ENCODE measurements around the gene DUSP22.

Gene DUSP22

DNA sequence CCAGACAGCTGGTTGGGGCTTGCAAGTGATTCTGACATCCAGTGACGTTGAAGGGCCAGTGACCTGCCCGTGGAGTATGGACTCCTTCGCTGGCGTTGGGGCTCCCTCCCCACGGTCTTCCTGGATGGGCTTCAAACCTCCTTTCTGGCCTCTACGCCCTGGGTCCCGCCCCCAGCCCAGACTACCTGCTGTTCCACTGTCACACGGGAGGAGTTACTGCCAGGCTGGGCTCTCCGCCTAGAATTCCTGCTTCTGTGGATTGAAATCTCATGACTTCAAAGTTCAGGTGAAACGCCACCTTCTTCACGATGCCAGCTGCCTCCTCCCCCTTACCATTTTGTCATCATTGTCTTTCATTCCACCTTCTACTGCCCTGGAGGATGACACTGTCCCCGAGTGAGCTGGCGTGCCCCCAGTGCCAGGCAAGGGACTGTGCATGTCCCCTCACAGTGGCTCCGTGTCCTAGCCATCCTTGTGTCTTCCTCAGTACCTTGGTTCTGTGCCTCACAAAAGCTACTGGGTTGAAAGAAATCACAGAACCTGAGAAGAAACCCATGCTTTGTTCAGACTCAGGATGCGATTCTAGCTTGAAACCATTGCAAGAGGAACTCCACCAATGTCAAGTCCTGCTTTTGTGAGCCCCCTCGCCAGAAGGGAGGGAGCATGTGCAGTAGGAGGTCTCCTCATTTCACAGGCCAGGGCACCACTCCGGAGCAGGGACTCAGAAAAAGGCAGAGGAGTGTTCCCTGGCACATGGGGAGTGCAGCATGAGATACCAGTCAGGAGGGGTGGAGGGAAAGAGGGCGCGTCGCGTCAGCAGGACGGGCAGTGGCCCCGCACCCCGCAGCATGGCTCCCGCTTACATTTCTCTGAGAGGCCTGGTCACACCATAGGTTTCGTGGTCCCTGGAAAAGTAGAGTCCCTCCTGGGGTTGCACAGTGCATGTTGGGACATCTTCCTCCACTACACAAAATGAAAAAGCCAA lies 88.2 kb downstream of the DUSP22 start:
- DNase-seq (ENCODE audit: low spot score): no peak

DNA sequence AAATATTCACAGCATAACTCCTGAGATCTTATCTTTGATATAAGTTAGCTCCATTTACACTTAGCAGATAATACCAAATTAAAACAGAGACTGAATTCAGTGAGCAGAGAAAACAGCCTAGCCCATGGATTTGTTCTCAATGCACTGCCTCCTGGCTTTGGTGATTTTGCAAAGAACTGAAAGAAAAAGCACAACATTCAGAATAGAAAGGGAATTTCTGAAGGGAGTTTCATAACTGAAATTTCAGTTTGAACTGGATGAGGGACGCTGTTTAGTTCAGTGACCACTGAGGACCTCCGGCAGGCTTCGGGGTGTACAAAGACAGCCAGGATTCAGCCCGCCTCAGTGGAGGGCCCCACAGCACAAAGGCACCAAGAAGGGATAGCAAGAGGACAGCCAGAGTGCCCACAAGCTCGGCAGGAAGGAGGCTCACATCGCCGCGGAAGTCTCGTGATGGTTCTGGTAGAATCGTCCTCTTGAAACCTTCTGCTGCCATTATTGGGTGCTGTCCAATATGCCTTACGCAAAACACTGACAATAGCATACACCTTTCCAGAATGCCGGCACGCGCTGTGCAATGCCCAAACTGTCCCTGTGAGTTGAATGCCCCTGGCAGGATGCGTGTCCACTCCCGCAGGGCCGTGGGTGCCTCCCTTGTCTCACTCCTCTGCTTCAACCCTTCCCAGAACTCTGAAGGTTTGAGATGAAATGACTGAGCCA lies 89.6 kb downstream of the DUSP22 start:
- no peak for DNase-seq (ENCODE audit: low spot score)

DNA sequence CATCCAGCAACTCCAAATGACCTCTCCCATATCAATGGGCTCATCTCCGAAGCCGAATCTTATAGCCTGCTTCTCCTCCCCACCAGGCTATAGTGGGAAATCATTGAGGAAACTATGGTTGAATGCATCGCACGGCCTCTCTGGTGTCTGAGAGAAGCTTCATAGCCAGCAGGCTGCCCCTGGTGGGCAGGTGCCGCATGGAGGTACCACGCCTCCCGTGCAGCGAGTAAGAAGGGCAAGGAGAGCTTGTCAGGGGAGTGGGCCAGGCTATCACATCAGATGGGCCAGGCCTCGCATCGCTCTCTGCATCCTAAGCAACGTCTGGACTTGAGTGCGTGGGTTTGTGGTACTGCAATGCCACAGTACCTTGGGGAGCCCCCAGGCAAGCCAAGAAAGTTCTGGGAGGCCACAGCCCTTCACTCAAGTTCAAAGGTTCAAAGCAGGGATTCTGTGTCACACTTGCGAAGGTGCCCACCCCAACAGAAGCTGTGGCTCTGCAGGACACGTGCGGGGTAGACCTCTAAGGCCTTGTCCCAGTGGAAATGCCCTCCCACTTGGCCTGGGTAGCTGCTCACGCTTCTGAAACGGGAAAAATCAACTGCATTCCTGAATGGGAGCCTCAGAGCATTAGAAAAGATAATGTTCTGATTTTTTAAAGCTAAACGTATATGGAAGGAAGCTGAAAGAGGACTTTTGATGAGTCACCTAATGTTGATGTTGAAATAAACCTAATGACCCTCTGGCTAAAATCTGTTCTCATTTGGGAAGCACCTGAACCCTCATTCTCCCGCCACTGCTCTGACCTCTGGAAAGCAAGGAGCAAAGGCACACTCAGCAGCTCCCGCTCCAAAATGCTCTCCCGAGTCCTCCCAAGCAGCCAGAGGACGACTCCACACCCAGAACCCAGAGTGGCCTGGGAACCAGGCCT lies 90.9 kb downstream of the DUSP22 start:
- DNase-seq (ENCODE audit: low spot score): no peak

DNA sequence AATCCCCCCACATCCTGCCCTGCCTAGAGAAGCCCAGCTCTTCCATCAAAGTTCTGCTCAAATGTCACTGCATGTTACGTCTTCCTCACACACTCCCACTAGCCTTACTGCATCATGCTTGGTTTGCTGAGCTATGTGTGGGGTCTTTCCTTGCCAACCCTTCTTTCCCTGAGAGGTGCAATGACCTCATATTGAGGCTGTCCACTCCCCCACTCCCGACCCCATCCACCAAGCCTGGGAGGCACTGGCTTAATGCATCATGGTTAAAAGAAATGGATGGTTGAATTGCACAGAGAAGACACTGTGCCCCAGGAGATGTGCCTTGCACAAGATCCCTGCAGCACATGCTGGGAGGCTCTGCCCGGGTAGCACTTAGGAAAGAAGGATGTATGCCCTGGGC lies 91.6 kb downstream of the DUSP22 start:
- no peak for DNase-seq (ENCODE audit: low spot score)

DNA sequence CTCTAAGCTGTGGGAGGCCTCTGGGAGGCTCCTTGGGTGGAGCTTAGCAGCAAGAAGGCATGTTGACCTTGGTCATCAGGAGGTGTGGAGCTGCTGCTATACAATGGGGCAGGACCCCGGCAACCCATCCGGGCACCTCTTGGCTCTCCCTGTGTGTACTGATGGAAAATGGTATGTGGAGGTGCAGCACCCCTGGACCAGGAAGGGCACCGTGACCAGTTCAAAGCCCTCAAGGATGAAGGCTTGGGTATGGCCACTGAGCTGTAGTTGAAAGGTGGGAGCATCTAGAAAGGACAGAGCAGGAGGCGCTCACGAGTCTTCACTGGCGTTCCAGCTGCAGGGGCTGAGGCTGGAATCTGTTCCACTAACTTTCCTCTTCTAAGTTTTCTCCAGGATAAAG lies 92.6 kb downstream of the DUSP22 start:
- DNase-seq (ENCODE audit: low spot score): no peak

DNA sequence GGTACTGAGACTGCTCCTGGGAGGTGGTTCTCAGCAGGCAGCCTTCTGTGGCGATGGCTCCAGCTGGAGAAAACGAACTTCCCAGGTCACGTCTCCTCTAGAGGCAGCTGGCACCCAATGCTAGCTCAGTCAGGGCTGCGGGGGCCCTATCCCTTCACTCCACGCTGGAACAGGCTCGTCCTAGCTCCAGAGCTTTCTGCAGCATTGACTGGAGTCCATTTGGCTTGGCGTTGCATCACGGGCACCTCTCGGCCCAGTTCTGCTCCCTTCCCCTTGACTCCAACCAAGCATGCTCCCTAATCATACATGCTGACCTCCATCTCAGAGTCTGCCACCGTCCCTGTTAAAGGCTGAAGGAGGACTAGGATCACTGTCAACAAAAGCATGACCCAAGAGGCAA lies 93.3 kb downstream of the DUSP22 start:
- no peak for DNase-seq (ENCODE audit: low spot score)

DNA sequence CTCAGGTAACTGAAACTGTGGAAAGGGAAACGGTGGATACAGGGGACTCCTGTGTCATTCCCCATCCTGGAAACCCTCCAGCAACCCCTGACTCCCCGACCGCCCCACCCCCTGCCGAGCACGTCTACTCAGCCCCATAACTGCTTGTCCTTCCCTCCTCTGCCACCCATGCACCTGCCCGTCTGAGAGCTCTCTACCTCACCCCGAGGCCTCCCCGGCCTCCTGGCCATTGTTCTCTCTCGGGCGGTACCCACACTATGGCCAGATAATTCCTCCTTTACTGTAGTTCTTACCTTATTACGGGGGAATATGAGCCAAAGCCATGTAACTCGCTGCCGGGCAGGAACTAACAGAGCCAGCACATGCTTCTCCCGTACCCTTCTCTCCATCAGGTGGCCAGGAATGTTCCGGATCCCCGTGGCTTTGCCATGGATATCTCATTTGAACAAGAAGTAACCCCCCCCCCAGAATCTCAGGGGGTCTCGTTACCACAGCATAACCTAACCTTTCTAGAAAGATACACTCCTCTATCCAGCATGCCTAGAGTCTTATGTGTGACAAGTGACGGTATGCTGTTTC lies 94.5 kb downstream of the DUSP22 start:
- no peak for DNase-seq (ENCODE audit: low spot score)

DNA sequence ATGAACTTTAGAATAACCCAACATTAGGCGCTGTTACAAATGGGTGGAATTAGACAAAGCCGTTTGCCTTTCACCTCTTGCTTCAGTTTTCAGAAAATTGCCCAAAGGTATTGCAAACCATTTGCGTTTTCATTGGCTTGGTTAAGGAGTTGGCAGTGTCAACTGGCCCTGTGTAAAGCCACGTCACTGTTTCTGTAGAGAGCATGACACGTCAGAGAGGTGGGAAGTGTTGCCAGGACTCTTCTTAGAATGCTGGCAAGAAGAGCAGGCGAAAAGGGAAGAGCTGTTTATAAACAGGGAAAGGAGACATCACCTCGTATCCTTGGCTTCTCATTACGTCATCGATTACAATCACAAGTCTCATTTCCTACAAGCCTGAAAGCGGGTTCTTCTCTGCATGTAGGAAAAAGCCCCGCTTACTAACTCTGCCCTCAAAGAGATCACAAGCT lies 95.0 kb downstream of the DUSP22 start:
- DNase-seq (ENCODE audit: low spot score): peak; percentile 19

DNA sequence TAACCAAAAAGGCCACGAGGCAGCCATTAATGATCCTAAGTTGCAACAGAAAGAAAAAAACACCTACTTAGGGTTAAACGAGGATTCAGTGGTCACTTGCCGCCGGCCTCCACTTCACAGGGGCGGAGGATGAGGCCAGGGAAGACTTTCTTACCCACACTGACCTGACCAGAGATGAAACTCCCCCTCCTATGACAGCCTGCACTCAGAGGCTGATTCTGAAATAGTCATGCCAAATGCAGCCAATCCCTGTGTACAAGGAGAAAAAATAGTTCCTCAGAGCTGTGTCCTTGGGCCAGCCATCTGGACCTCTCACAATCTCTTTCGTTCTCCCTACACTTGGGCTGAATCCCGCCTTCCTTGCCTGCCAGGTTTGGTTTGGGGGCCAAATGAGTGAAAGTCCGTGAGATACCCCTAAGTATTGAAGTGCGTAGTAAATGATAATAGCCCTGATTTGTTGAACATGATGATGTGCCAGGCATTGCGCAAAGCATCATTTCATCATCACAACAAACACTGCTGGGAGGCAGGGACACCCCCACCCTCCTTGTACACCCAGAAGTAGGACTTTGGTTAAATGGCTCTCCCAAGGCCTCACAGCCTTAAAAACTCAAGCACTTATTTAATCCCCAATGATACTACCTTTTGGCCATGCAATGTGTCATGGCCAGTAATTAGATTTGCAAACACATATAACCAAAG lies 96.1 kb downstream of the DUSP22 start:
- peak; percentile 25 for DNase-seq (ENCODE audit: low spot score)

DNA sequence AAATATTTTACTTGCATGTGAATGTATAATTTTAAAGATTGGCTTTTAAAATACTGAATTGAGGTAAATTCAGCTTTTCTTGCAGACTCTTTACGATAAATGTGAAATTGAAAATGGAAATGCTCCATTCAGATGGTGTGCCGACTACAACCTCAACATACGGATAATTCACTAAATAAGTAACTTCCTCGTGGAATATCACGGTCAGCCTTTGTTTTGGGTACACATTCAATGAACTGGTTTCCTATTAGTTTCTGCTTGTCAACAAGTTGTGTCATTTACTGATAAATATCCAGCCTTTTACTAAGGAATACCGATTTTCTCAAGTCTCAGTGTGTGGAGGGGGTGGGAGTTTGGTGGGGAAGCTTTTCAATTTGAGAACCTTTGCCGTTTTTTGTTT lies 96.9 kb downstream of the DUSP22 start:
- no peak for DNase-seq (ENCODE audit: low spot score)

DNA sequence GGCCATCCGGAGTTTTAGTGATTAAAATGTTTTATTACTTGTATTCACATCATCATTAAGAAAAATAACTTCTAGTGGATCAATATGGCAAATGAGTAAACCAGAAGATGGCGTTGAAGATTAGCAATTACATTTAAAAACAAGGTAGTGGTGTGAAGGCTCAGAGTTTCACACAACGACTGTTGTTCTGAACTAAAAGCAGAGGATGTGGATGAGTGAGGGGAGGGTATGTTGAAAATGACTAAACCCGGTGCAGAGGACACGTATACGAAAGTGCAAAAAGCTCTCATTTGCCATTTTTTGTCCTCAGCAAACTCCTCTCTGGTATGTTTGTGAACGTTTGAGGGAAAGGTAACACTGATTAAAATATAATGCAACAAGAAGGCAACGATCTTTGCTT lies 97.3 kb downstream of the DUSP22 start:
- no peak for DNase-seq (ENCODE audit: low spot score)

DNA sequence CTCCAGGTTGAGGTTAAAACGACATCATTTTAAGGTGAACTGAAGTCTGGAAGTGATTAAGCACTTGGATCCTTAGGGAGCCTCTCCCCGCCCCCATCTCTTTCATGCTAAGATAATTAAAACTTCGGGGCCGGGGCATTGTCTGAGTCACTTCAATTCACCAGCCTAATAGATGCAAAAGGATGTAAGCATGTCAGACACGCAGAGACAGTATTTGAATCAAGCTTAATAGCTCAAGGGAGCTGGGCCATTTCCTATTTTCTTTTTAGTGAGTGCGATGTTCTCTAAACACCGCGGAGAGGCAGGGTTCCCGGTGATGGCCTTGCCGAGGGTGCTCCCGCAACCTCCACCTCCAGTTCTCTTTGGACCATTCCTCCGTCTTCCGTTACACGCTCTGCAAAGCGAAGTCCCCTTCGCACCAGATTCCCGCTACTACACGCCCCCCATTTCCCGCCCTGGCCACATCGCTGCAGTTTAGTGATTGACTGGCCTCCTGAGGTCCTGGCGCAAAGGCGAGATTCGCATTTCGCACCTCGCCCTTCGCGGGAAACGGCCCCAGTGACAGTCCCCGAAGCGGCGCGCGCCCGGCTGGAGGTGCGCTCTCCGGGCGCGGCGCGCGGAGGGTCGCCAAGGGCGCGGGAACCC lies 98.7 kb downstream of the DUSP22 start:
- DNase-seq (ENCODE audit: low spot score): no peak

DNA sequence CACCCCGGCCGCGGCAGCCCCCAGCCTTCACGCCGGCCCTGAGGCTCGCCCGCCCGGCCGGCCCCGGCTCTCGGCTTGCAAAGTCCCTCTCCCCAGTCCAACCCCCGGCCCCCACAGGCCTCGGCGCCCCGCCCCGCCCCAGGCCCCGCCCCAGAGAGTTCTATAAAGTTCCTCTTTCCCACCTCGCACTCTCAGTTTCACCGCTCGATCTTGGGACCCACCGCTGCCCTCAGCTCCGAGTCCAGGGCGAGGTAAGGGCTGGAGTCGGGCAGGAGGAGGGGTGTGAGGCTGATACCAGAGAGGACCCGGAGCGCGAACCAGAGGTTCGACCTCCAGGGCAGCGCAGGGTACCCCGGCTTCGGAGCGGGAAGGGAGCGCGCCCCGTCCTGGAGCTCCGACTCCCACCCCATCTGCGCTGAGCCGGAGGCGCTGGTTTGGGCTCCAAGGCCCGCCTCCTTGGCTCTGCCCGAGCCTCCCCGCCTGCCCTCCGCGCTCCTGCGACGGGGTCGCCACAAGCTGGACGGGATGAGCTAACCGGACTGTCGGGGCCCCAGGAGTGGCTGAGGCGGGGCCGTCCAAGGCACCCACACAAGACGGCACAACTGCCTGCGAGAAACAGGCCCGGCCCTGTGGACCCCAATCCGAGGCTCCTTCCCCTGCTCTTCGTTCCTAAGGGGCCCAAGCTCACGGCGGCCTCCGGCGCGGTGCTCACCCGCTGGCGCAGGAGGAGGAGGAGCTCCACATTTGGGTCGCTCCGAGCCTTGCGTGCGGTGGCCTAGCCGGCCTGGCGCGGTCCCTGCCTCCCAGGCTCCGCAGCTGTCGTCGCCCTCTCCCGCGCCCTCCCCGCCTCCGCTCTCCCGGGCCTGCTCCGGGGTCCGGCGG lies 99.5 kb downstream of the DUSP22 start, which contains the start of gene IRF4:
Gene IRF4, plus strand, starts transcription at position 194 of the 882 bp plus-strand sequence. CDS start 1,401 bp downstream, outside the sequence.
- peak; percentile 66 for DNase-seq (ENCODE audit: low spot score)

DNA sequence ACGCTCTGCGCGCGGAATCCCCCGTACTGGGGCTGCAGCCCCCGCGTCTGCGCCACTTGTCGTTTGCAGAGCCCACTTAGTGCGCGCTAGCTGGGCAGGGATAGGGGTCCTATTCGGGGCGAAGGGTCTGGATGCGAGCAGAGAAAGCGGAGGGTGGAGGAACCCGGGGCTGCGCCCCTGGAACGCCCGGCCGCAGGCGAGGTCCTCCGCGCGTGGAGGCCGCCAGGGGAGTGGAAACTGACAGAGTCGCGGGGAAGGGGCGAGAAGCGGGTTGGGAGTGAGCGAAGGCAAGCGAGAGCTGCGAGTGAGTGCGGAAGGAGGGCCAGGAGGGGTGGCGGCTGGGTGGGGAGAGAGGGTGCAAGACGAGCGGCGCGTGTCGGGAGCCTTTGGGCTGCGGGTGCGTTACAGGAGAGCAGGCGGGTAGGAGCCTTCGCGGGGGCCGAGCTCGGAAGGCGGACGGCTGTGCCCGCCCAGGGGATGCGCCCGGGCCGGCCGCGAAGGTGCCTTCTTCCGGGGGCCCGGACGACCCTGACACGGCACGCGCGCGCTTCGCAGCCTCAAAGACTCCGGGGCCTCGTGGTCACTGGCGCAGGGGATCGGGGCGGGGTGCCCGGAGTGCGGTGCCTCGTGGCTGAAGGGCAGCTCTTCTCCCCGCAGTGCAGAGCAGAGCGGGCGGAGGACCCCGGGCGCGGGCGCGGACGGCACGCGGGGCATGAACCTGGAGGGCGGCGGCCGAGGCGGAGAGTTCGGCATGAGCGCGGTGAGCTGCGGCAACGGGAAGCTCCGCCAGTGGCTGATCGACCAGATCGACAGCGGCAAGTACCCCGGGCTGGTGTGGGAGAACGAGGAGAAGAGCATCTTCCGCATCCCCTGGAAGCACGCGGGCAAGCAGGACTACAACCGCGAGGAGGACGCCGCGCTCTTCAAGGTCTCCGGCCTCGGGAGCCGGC lies 100.4 kb downstream of the DUSP22 start:
- DNase-seq (ENCODE audit: low spot score): peak; percentile 65

DNA sequence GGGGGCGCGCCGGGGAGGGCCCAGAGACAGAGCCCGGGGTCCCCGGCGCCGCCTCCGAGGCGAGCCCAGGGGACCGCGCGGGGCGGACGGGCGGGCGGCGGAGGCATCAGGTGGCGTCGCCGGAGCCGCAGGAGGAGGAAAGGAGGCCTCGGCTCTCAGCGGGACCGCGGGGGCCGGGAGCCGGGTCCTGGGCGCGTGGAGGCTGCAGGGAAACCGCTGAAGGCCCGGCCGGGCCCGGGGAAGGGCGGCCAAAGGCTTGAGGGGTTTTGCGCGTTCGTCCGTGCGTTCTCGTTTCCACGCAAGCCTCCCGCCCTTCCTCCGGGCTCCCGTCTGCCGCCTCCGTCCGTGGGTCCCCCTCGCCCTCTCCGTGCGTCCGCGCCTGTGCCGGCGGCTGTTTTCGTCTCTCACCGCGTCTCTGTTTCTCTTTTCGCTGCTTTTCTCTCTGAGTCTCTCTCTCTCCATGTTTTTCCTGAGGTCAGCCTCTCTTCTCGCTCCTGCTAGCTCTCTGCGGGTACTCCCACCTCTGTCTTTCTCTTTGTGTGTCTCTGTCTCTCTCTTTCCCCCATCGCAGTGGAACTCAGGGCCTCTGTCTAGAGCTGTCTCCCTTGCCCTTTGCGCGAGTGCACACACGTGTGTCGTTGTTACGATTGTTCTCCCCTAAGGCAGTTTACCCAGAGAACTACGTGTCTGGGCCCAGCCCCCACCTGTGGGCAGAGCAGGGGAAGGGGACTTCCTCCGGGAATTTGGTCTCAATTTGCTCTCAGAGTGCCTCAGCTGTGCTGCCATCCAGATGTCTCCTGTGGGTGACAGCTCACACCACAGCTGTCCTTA lies 101.3 kb downstream of the DUSP22 start:
- DNase-seq (ENCODE audit: low spot score): peak; percentile 67

DNA sequence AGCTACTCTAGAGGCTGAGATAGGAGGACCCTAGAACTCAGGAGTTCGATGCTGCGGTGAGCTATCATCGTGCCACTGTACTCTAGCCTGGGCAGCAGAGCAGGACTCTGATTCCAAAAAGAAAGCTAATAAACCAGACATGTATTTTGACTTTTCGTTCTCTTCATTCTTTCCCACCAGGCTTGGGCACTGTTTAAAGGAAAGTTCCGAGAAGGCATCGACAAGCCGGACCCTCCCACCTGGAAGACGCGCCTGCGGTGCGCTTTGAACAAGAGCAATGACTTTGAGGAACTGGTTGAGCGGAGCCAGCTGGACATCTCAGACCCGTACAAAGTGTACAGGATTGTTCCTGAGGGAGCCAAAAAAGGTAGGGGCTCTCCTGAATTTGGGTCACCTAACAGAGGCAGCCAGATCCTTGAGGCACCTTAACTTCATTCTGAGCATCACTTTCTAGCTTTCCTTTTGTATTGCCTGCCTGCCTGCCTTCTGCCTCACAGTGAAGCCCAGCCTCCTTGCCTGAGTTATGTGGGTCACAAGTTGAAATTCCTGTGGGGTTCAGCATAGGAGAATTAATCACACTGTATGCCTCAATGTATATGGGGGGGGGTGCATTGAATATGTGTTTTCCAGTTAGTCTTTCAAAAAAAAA lies 102.5 kb downstream of the DUSP22 start:
- DNase-seq (ENCODE audit: low spot score): peak; percentile 16

Measured in D341Med (cell line).